HL-60 (cell line): ENCODE data around the gene GSTO2.

ENCODE experiments used
- DNase-seq, 2 experiments: peaks; one replicate each; pipeline ENCODE4 v3.0.0-alpha.2; 2010 to 2020; ENCODE audit warnings: low read depth in 1 of 2, low spot score in 1 of 2
- H3K27ac ChIP-seq: fragments of 250-450 bp; sonication (Bioruptor Pico); replicated peaks from 2 replicates; pipeline ENCODE4 v1.5.1; 2020; ENCODE audit warnings: mild to moderate bottlenecking, moderate library complexity
- H3K27me3 ChIP-seq: fragments of 250-450 bp; sonication (Bioruptor Pico); 2 replicates; pipeline ENCODE4 v1.5.1; 2021; ENCODE audit warnings: mild to moderate bottlenecking, moderate library complexity; ENCODE audit not compliant: insufficient read depth, poor library complexity, severe bottlenecking
- H3K4me3 ChIP-seq: replicated peaks from 2 replicates; pipeline ENCODE4 v1.5.1; 2011; ENCODE audit warnings: mild to moderate bottlenecking, control low read depth, low read length; ENCODE audit not compliant: insufficient read depth
- CTCF ChIP-seq: IDR thresholded peaks from one replicate; pipeline ENCODE4 v1.5.1; 2011; ENCODE audit warnings: low read length, control low read depth, inconsistent platforms; ENCODE audit not compliant: insufficient read depth
- GABPA ChIP-seq: IDR thresholded peaks from 2 replicates; pipeline ENCODE4 v1.6.1; 2012; ENCODE audit warnings: low read depth
- POLR2AphosphoS5 ChIP-seq: IDR thresholded peaks from 2 replicates; pipeline ENCODE4 v1.6.1; 2012; ENCODE audit warnings: low read depth
- SPI1 ChIP-seq: IDR thresholded peaks from 2 replicates; pipeline ENCODE4 v1.6.1; 2012; ENCODE audit warnings: low read depth, mild to moderate bottlenecking, borderline replicate concordance
- TF ChIP-seq, protein P1 (sequence below): IDR thresholded peaks from 2 replicates; pipeline ENCODE4 v1.6.1; 2012; ENCODE audit warnings: low read depth; ENCODE audit not compliant: insufficient replicate concordance

The GSTO2 gene

GRCh38 chr10:104251443-104251842 lies 17.5 kb upstream of the GSTO2 start:
- TF ChIP-seq CTCF (no peak), POLR2AphosphoS5 (no peak), GABPA (no peak), SPI1 (no peak)
- TF ChIP-seq, protein P1, sequence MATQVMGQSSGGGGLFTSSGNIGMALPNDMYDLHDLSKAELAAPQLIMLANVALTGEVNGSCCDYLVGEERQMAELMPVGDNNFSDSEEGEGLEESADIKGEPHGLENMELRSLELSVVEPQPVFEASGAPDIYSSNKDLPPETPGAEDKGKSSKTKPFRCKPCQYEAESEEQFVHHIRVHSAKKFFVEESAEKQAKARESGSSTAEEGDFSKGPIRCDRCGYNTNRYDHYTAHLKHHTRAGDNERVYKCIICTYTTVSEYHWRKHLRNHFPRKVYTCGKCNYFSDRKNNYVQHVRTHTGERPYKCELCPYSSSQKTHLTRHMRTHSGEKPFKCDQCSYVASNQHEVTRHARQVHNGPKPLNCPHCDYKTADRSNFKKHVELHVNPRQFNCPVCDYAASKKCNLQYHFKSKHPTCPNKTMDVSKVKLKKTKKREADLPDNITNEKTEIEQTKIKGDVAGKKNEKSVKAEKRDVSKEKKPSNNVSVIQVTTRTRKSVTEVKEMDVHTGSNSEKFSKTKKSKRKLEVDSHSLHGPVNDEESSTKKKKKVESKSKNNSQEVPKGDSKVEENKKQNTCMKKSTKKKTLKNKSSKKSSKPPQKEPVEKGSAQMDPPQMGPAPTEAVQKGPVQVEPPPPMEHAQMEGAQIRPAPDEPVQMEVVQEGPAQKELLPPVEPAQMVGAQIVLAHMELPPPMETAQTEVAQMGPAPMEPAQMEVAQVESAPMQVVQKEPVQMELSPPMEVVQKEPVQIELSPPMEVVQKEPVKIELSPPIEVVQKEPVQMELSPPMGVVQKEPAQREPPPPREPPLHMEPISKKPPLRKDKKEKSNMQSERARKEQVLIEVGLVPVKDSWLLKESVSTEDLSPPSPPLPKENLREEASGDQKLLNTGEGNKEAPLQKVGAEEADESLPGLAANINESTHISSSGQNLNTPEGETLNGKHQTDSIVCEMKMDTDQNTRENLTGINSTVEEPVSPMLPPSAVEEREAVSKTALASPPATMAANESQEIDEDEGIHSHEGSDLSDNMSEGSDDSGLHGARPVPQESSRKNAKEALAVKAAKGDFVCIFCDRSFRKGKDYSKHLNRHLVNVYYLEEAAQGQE: no peak
- Histone ChIP-seq H3K27me3 (no peaks in the 10 kb centered on the region), H3K4me3 (no peak overlapping the region), H3K27ac (no peak overlapping the region)
- no peak for DNase-seq

DNA sequence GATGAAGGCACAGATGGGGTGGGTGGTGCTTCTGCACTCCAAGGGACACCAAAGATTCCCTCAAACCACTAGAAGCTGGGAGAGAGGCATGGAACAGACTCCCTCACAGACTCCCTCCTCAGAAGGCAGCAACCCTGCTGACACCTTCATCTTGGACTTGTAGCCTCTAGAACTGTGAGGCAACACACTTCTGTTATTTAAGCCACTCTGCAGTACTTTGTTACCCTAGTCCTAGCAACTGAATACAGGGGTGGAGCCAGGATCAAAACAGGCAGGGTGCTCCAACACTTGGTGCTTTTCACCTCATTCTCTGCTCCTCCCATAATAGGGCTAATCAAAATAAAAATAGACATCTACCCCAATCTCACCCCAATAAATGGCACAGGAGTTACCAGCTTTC lies 16.6 kb upstream of the GSTO2 start:
- DNase-seq: no peak
- Histone ChIP-seq H3K27me3 (no peaks in the 10 kb centered on the region), H3K4me3 (no peak overlapping the region), H3K27ac (no peak overlapping the region)
- TF ChIP-seq SPI1 (no peak), GABPA (no peak), CTCF (no peak), POLR2AphosphoS5 (no peak)
- TF ChIP-seq, protein P1: no peak

DNA sequence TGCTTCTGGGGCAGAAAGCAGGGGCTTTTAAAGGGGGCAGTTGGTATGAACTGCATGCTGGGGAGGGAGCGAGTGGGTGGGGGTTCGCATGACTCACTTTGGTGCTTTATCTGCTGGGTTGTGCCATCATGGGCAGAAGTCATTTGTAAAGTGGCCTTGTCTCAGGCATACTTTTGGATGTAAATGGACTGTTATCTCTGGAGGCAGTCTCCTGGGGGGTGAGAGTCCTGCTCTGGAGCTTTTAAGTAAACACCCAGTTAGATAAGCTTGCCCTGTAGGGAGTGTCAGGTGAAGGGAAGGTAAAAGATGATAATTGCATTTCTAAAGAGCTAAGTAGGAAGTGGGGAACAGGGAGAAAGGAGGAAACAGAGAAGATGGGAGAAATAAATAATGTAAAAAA lies 15.9 kb upstream of the GSTO2 start:
- Histone ChIP-seq H3K27me3 (no peaks in the 10 kb centered on the region), H3K4me3 (no peak overlapping the region), H3K27ac (no peak overlapping the region)
- no peak for TF ChIP-seq POLR2AphosphoS5
- no peak for TF ChIP-seq GABPA
- no peak for TF ChIP-seq SPI1
- TF ChIP-seq CTCF: no peak
- TF ChIP-seq, protein P1: no peak
- DNase-seq: no peak
